Activated effector memory CD4-positive, alpha-beta T cell treated with Interleukin-2 at 50 U/mL for 16 hours (primary cell): ENCODE measurements around the gene RPS29.
"Not testable (repeated sequence)": the region's sequence is repeated elsewhere in the genome, so short reads cannot be mapped to it uniquely, and the experiment has no call there.

ENCODE experiments used
- DNase-seq: peaks from one replicate; pipeline ENCODE4 v3.0.0-alpha.2; 2020

Gene RPS29

DNA sequence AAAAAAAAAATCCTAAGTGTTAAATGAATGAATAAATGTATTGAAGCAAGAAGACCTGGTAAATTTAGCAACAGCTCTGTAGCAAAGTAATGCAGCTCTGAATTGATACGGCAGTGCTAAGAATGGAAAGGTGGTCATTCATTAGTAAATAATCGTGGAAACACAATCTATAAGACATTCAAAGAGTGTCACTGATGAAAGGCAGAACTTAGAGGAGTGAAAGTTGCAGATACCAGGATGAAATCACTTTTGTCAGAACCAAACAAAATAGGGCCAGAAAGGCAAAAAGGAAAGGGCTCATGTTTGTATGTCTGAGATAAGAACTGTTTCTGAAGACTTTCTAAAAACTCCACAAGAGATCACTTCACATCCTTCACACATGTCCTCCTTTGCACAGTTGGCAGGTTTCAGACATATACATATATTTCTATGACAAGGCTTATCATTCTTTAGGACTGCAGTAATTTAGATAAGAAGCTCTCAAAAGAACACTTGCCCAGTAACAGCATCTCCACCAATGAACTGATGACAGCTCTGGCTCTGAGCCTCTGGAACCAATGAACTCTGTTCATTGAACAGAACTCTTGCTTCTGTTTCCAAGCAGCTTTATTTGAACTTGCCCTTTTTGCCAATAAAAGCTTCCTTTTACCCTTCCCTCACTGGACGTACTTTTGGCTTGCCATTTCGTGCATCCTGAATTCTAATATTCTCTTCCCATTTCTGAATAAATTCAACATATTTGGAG is 8.3 kb upstream of the RPS29 start:
- no peak for DNase-seq

- no peak for DNase-seq
These were observed 6.8 kb upstream of the RPS29 start for GRCh38 chr14:49593016-49593415.

DNA sequence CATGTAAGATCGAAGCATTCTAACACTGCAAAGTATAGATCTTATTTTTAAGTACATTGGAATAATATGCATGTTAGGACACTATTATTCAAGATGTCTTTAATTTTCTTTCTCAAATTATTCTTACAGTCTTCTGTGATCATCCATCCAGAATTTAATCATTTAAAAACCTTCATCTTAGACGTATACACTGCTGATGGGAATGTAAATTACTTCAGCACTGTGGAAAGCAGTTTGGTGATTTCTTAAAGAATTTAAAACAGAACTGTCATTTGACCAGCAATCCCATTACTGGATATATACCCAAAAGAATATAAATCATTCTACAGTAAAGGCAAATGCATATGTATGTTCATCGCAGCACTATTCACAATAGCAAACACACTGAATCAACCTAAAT is 3.2 kb upstream of the RPS29 start:
- DNase-seq = no peak

DNA sequence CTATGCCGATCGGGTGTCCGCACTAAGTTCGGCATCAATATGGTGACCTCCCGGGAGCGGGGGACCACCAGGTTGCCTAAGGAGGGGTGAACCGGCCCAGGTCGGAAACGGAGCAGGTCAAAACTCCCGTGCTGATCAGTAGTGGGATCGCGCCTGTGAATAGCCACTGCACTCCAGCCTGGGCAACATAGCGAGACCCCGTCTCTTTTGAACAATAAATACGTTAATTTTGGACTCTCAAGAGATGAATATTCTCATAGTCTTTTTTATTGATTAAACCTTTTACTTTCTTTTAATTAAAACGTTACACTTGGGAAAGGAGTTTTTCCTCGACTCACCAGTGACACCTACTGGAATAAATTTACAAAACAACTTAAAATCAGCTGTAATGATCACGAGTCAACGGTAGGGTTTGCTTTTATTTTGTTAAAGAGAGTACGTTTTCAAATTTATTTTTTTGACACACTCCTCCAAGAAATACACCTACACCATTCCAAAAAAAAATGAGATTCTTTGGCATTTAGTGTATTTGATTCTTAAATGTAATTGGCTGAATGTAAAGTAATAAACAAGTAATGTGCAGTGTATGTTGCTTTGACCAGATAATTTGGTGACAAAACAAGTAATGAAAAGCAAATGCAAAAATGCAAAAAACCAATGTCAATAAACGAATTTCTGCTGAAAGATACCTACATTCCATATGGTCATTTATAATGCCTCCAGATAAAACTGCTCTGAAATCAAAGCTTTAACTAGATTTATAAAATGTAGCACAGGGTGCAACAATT is 687 bp upstream of the RPS29 start:
- peak; percentile 43 for DNase-seq

DNA sequence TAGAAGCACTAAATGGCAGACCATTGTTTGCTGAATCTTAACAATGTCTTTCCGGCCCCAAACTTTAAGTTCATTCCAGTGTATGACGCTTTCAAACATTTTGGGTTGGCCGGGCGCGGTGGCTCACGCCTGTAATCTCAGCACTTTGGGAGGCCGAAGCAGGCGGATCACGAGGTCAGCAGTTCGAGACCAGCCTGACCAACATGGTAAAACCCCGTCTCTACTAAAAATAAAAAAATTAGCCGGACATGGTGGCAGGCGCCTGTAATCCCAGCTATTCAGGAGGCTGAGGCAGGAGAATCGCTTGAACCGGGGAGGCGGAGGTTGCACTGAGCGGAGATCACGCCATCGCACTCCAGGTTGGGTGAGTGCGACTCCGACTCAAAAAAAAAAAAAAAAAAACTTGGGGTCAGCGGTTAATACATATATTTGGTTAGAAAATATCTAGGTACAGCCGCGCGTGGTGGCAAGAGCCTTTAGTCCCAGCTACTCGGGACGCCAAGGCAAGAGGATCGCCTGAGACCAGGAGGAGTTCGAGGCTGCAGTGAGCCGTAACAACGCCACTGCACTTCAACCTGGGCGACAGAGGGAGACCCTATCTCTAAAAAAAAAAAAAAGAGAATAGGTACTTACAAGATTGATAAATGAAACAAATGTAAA is 1.1 kb downstream of the RPS29 start:
- not testable (repeated sequence) for DNase-seq

- DNase-seq = no peak
These were observed 2.1 kb downstream of the RPS29 start for GRCh38 chr14:49584058-49584457.

DNA sequence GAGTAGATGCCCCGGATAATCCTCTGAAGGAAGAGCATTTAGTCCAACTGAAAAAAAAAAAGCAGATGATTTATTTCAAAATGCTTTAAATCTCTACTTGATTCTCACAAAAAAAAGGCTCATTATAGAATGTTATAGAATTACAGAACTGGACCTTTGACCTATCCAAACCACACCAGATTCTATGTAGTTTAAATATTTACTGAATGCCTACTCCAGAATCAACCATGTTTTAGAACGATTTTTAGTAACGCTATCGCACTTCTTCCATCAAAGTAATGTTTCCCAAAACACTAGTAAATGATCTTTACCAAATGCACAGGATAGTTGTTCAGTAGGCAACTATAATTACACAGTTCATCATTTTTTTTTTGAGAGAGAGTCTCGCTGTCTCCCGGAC is 2.6 kb downstream of the RPS29 start:
- DNase-seq = no peak

DNA sequence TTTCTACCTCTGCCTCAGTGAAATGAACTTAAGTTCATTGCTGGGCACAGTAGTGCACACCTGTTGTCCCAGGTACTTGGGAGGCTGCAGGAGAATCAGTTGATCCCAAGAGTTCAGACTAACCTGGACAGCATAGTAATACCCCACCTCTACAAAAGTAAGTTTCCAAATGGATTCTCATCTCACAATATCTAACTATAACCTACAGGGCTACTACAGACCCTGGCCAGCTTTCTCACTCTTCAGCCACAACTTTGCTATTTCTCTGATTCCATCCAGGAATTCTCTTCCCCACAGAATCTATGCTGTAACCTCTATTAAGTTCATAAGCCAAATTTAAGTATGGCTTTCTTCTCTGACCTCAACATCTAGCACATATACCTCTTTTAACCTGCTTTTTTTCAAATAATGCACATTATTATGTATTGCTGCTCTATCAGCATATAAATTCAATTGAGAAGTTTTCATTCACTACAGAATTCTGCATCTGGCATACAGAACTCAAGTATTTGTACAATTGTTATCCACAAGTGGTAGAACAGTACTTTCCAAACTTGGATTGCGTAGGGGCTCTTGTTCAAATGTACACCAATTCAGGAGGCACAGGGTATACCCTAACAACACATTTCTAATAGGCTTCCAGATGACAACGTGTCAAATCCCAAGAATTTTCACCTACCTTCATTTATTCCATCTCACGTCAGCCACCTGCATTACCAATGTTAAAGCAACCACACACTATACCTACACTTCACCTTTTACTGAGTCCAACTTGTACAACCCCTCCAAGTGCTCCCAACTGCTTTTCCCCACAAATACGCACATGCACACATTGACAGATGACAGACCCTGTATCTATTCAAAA is 3.8 kb downstream of the RPS29 start:
- DNase-seq = no peak

- no peak for DNase-seq
These were observed 4.7 kb downstream of the RPS29 start for GRCh38 chr14:49581209-49582112.

- no peak for DNase-seq
These were observed 6.3 kb downstream of the RPS29 start for GRCh38 chr14:49579841-49580240.

GRCh38 chr14:49578141-49578540 is 8.0 kb downstream of the RPS29 start:
- DNase-seq = no peak

GRCh38 chr14:49574038-49574437 is 12.1 kb downstream of the RPS29 start:
- no peak for DNase-seq

GRCh38 chr14:49569281-49569680 is 16.9 kb downstream of the RPS29 start:
- DNase-seq = no peak

DNA sequence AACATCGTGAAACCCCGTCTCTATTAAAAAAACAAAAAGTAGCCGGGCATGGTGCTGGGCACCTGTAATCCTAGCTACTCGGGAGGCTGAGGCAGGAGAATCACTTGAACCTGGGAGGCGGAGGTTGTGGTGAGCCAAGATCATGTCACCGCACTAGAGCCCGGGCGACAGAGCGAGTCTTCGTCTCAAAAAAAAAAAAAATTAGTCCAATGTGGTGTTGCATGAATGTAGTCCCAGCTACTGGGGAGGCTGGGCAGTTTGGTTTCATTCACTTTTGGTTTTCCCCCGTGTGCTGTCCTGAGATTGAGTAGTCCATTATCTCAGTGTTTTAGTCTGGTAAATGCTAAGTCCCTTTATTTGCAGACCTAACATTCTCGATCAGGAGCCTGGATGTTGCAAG is 19.5 kb downstream of the RPS29 start:
- no peak for DNase-seq

DNA sequence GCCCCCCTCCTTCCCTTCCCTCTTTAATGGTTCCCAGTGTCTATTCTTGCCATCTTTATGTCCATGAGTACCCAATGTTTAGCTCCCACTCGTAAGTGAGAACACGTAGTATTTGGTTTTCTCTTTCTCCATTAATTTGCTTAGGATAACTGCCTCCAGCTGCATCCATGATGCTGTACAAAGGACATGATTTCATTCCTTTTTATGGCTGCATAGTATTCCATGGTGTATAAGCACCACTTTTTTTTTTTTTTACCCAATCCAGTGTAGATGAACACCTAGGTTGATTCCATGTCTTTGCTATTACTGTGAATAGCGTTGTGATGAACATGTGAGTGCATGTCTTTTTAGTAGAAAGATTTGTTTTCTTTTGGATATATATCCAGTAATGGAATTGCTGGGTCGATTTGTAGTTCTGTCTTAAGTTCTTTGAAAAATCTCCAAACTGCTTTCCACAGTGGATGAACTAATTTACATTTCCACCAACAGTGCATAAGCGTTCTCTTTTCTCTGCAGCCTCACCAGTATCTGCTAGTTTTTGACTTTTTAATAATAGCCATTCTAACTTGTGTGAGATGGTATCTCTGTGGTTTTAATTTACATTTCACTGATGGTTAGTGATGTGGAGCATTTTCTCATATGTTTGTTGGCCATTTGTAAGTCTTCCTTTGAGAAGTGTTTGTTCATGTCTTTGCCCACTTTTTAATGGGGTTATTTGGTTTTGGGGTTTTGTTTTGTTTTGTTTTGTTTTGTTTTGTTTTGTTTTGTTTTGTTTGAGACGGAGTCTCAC is 26.0 kb downstream of the RPS29 start:
- no peak for DNase-seq

DNA sequence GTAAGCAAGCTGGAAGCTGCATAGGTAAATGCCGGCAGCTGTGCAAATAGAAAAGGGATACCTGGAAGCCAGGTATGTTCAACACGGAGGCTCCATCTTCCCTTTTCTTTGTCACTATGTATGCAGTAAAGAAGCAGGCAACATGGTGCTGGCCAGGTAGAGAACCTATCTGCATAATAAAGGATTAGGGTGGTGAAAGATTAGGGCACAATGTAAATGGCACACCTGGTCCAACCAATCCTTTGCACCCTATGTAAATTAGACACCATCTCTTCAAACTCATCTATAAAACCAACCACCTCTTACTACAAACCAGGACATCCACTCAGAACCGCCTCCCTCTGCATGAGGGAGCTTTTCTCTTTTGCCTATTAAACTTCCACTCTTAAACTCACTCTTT is 32.3 kb downstream of the RPS29 start:
- DNase-seq = no peak

DNA sequence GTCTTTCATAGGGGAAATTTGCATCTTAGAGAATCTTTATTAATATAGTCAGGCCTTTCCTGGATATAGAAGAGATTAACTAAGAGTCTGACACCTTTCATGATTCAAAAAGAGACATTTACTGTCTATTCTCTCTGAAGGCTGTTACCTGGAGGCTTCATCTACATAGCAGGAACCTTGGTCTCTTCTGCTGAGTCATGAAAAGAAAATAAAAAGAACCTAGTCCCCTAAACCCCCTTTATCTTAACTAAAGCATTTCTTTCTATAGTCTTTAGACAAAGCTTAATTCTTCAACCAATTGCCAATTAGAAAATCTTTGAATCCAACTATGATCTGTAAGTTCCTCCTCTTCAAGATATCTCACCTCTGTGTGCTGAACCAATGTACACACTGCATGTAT is 33.1 kb downstream of the RPS29 start:
- no peak for DNase-seq

- no peak for DNase-seq
These were observed 34.6 kb downstream of the RPS29 start for GRCh38 chr14:49551569-49551968.

DNA sequence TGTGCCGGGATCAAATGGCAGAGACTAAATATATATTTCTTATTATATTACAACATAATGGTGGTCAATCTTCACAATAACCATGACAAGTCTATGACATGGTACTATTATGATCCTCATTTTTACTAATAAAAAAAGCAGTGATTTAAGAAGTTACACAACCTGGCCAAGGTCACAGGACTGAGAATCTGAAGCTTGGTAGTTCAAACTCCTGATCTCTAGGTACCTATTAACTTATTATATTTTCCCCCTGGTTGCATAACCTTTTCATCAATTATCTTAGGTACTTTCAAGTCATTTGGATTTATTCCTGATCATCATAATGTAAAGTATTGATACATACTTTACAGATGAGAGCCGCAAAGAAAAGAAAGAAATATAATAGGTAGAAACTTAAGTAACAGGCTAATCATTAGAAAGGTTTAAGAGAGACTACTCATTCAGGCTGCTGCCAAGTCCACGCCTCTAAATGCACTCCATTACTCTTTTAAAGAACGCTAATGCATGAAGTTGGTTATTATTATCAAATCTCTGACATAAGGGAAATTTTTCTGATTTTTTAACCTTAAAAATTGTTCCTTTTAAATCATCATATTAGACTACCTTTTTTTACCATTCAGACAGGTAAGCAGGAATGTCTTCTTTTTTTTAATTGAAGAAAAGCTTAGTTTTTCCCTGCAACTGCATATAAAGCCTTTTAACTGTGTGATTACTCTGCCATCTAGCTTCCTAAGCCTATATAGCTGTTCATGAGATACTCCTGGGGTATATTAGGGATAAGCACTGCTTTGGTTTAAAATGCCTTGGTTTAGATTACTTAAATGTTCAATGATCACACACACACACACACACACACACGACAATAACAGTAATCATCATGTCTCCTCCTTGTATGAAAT is 35.6 kb downstream of the RPS29 start:
- no peak for DNase-seq

DNA sequence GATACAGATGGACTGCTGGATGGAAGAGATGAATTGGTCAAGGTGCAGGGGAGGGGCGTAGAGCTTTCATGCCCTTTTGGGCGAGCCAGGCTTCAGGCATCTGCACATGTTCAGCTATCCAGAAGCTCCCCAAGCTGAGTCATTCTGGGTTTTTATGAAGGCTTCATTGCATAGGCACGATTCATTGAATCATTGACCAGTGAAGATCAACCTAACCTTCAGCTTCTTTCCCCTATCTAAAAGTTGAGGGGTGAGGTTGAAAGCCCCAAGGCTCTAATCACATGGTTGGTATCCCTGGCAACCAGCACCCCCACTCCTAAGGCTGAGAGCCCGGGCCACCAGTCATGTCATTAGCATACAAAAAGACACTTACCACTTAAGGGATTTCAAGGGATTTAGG is 36.3 kb downstream of the RPS29 start:
- no peak for DNase-seq
